Fibroblast of pulmonary artery (primary cell): ENCODE data around the gene TMEM139.

Source experiments
- DNase-seq: peaks from one replicate; pipeline ENCODE4 v3.0.0-alpha.2; 2010; ENCODE audit warnings: low read depth
- H3K4me3 ChIP-seq: replicated peaks from 2 replicates; pipeline ENCODE4 v1.5.1; 2011; ENCODE audit warnings: low read depth, mild to moderate bottlenecking, control low read depth, low read length, moderate library complexity
- CTCF ChIP-seq: IDR thresholded peaks from 2 replicates; pipeline ENCODE4 v1.5.1; 2011; ENCODE audit warnings: mild to moderate bottlenecking, control low read depth, low read length, inconsistent platforms; ENCODE audit errors: missing control alignments

Gene TMEM139

GRCh38 chr7:143320620-143321019 lies 35.9 kb downstream of the TMEM139 start:
- H3K4me3 ChIP-seq = no peak overlapping the region
- TF ChIP-seq CTCF = no peak
- DNase-seq = no peak

DNA sequence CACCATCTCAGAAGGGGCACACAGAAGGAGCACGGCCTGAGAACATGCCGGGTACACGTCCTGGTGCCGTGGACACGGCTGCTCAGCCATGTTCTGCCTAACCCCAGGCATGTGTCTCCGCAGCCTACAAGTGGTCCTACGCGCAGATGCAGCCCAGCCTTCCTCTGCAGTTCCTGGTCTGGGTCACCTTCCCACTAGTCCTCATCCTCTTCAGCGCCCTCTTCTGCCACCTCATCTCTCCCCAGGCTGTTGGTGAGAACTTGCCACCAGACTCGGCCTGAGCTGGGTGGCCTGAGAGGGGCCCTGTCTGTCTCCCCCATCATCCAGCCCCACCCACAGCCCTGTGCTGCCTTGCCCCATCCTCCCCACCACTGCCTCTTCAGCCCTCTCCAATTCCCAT lies 36.5 kb downstream of the TMEM139 start:
- no peak overlapping the region for H3K4me3 ChIP-seq
- no peak for DNase-seq
- TF ChIP-seq CTCF = no peak

GRCh38 chr7:143321734-143322133 lies 37.0 kb downstream of the TMEM139 start:
- no peak for TF ChIP-seq CTCF
- H3K4me3 ChIP-seq = no peak overlapping the region
- DNase-seq = no peak

- no peak for TF ChIP-seq CTCF
- no peak overlapping the region for H3K4me3 ChIP-seq
- no peak for DNase-seq
These were observed 38.2 kb downstream of the TMEM139 start for GRCh38 chr7:143322760-143323633.

- DNase-seq = no peak
- no peak overlapping the region for H3K4me3 ChIP-seq
- TF ChIP-seq CTCF = no peak
These were observed 38.9 kb downstream of the TMEM139 start for GRCh38 chr7:143323653-143324052.

GRCh38 chr7:143325240-143325639 lies 40.5 kb downstream of the TMEM139 start:
- no peak for TF ChIP-seq CTCF
- no peak for DNase-seq
- H3K4me3 ChIP-seq = no peak overlapping the region

DNA sequence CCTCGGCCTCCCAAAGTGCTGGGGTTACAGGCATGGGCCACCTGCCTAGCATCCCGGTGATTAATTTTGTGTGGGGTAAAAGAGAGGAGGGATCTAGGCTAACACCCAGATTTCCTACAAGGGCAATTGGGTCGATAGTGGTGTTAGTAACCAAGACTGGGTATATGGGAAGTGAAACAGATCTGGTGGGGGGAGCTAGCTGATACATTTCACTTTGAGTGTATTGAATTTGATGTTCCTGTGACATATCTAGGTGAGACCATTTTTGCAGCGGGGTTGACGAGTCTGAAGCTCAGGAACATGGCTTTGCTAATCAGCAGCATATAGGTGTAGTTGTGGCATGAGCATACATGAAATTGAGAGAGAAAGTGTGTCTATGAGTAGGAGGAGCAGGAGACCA lies 43.1 kb downstream of the TMEM139 start:
- no peak for TF ChIP-seq CTCF
- DNase-seq = no peak
- no peak overlapping the region for H3K4me3 ChIP-seq
